ENCODE measurements around the gene VN1R5. TPM values are rescaled to one million over a fixed set of nuclear protein-coding genes. Genes with fewer than 3 reads are reported as not detected.
"Not testable (repeated sequence)": the region's sequence is repeated elsewhere in the genome, so short reads cannot be mapped to it uniquely, and the experiment has no call there.

The VN1R5 gene
- total RNA-seq, 1 experiment from 2014 or later = not detected

DNA sequence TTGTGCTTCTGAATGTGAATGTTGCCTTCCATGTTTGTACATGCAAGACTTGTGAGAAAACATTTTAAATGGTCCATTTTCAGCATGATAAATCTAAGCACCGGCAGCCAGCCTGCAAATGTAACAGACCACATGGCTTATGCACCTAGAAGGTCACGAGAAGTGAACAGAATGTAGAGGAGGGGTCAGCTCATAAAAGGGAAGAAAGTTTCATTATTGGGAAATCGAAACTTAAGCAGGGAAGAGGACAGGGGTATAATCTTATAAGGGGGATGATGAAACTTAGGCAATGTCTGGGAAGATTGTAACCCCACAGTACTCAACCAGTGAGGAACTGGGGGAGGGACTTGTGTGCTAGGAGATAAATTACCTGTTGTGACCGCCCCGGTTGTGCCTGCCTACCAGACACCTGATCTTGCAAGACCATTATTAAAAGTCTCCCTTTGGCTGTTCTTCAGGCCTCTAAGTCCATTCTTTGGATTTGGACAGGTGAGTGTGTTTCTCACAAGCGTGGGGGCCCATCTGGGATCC lies 37.7 kb upstream of the VN1R5 start:
- Histone ChIP-seq H3K18ac (ENCODE audit: insufficient read length, low read depth, low read length) (no peak overlapping the region), H4K20me1 (ENCODE audit: control insufficient read depth, insufficient read depth, insufficient read length) (no peaks in the 10 kb centered on the region), H3K27me3 (ENCODE audit: insufficient read depth, low read length) (no peaks in the 10 kb centered on the region), H2AFZ (ENCODE audit: low read length) (no peak overlapping the region), H4K5ac (ENCODE audit: insufficient read length, low read depth, low read length) (no peak overlapping the region), H3K4me2 (ENCODE audit: insufficient read depth, insufficient read length, low read length) (no peak overlapping the region), H3K27ac (ENCODE audit: insufficient read length, low read depth, low read length) (no peak overlapping the region), H2BK15ac (ENCODE audit: low read depth, low read length) (no peak overlapping the region), H3K9ac (ENCODE audit: extremely low read depth, insufficient read length, low read length) (no peak overlapping the region), H4K8ac (replicated peaks; ENCODE audit: insufficient read length, low read depth, low read length) (no peak overlapping the region), H3K9me3 (ENCODE audit: control insufficient read depth, low read depth, low read length) (no peaks in the 10 kb centered on the region), H3K4ac (ENCODE audit: low read depth, low read length) (no peak overlapping the region), H3K14ac (ENCODE audit: insufficient read depth, low read length) (no peak overlapping the region), H3K23ac (ENCODE audit: insufficient read length, low read depth, low read length) (no peak overlapping the region), H3K23me2 (ENCODE audit: insufficient read length, low read depth, low read length, poor library complexity, severe bottlenecking) (no peaks in the 10 kb centered on the region), H2BK120ac (ENCODE audit: low read depth, low read length, poor library complexity, severe bottlenecking) (no peak overlapping the region), H2AK5ac (ENCODE audit: insufficient read length, low read length) (no peak overlapping the region), H3K56ac (ENCODE audit: insufficient read length, low read depth, low read length) (no peak overlapping the region), H4K91ac (ENCODE audit: insufficient read length, low read depth, low read length) (no peak overlapping the region), H2BK12ac (ENCODE audit: insufficient read length, low read depth, low read length) (no peak overlapping the region), H2BK20ac (ENCODE audit: low read depth, low read length, poor library complexity, severe bottlenecking) (no peak overlapping the region), H3T11ph (ENCODE audit: low read length) (no peak overlapping the region), H2BK5ac (ENCODE audit: insufficient read length, low read length) (no peak overlapping the region), H3K79me2 (ENCODE audit: insufficient read depth, low read length) (no peaks in the 10 kb centered on the region), H3K79me1 (ENCODE audit: insufficient read depth, low read depth, low read length, poor library complexity, severe bottlenecking) (no peaks in the 10 kb centered on the region), H3K4me1 (ENCODE audit: insufficient read depth, low read length) (no peaks in the 10 kb centered on the region)
- no peak overlapping the region for H3K4me3 Mint-ChIP-seq
- H3K4me1 Mint-ChIP-seq = no peaks in the 10 kb centered on the region; a peak in 1 of 4 replicates
- TF ChIP-seq, protein P1, sequence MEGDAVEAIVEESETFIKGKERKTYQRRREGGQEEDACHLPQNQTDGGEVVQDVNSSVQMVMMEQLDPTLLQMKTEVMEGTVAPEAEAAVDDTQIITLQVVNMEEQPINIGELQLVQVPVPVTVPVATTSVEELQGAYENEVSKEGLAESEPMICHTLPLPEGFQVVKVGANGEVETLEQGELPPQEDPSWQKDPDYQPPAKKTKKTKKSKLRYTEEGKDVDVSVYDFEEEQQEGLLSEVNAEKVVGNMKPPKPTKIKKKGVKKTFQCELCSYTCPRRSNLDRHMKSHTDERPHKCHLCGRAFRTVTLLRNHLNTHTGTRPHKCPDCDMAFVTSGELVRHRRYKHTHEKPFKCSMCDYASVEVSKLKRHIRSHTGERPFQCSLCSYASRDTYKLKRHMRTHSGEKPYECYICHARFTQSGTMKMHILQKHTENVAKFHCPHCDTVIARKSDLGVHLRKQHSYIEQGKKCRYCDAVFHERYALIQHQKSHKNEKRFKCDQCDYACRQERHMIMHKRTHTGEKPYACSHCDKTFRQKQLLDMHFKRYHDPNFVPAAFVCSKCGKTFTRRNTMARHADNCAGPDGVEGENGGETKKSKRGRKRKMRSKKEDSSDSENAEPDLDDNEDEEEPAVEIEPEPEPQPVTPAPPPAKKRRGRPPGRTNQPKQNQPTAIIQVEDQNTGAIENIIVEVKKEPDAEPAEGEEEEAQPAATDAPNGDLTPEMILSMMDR (conservative IDR thresholded peaks at IDR 0.05) = no peak
- no peak for DNase-seq
- H3K9me3 Mint-ChIP-seq = peaks cover 21 to 22% of the 10 kb centered on the region in 2 experiments
- no CpG with 5 or more reads among the region's 6 CpGs for WGBS (ENCODE audit: extremely low coverage, insufficient read length, low lambda C conversion rate)
- H3K36me3 Mint-ChIP-seq (ENCODE audit: insufficient read depth in 1 of 3, low read depth in 3 of 3) = peaks cover 0 to 10% (median 4%) of the 10 kb centered on the region in 3 experiments; a peak in 2 of 7 replicates
- no peak overlapping the region; a peak in 1 of 7 replicates for H3K27ac Mint-ChIP-seq
- peaks cover 4% of the 10 kb centered on the region; the same call in 1 of the 2 replicates for H3K27me3 Mint-ChIP-seq (ENCODE audit: low read depth)

DNA sequence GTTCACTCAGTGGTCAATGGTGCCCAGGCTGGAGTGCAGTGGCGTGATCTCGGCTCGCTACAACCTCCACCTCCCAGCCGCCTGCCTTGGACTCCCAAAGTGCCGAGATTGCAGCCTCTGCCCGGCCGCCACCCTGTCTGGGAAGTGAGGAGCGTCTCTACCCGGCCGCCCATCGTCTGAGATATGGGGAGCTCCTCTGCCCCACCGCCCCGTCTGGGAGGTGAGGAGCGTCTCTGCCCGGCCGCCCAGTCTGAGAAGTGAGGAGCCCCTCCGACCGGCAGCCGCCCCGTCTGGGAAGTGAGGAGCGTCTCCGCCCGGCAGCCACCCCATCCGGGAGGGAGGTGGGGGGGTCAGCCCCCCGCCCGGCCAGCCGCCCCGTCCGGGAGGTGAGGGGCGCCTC lies 35.6 kb upstream of the VN1R5 start:
- not testable (repeated sequence) for H4K20me1 ChIP-seq (ENCODE audit: control insufficient read depth, insufficient read depth, insufficient read length); H3K23me2 ChIP-seq (ENCODE audit: insufficient read length, low read depth, low read length, poor library complexity, severe bottlenecking); H2BK15ac ChIP-seq (ENCODE audit: low read depth, low read length); H4K8ac ChIP-seq (replicated peaks; ENCODE audit: insufficient read length, low read depth, low read length); H3K4ac ChIP-seq (ENCODE audit: low read depth, low read length); H2BK12ac ChIP-seq (ENCODE audit: insufficient read length, low read depth, low read length); H3K27ac Mint-ChIP-seq; H3K23ac ChIP-seq (ENCODE audit: insufficient read length, low read depth, low read length); H3K79me1 ChIP-seq (ENCODE audit: insufficient read depth, low read depth, low read length, poor library complexity, severe bottlenecking); H2AK5ac ChIP-seq (ENCODE audit: insufficient read length, low read length); H3T11ph ChIP-seq (ENCODE audit: low read length); H4K91ac ChIP-seq (ENCODE audit: insufficient read length, low read depth, low read length); H2BK5ac ChIP-seq (ENCODE audit: insufficient read length, low read length); H3K27ac ChIP-seq (ENCODE audit: insufficient read length, low read depth, low read length); H3K4me1 Mint-ChIP-seq; H2BK120ac ChIP-seq (ENCODE audit: low read depth, low read length, poor library complexity, severe bottlenecking); H2AFZ ChIP-seq (ENCODE audit: low read length); H3K27me3 Mint-ChIP-seq (ENCODE audit: low read depth); H3K79me2 ChIP-seq (ENCODE audit: insufficient read depth, low read length); H3K9me3 ChIP-seq (ENCODE audit: control insufficient read depth, low read depth, low read length); H2BK20ac ChIP-seq (ENCODE audit: low read depth, low read length, poor library complexity, severe bottlenecking); H3K4me1 ChIP-seq (ENCODE audit: insufficient read depth, low read length); H3K56ac ChIP-seq (ENCODE audit: insufficient read length, low read depth, low read length); H3K14ac ChIP-seq (ENCODE audit: insufficient read depth, low read length); H3K27me3 ChIP-seq (ENCODE audit: insufficient read depth, low read length); DNase-seq; H3K4me2 ChIP-seq (ENCODE audit: insufficient read depth, insufficient read length, low read length); H3K4me3 Mint-ChIP-seq; H4K5ac ChIP-seq (ENCODE audit: insufficient read length, low read depth, low read length); H3K9ac ChIP-seq (ENCODE audit: extremely low read depth, insufficient read length, low read length); H3K18ac ChIP-seq (ENCODE audit: insufficient read length, low read depth, low read length)
- peaks cover 0 to 11% (median 11%) of the 10 kb centered on the region in 3 experiments; a peak in 6 of 7 replicates for H3K36me3 Mint-ChIP-seq (ENCODE audit: insufficient read depth in 1 of 3, low read depth in 3 of 3)
- no CpG with 5 or more reads among the region's 30 CpGs for WGBS (ENCODE audit: extremely low coverage, insufficient read length, low lambda C conversion rate)
- peaks cover 30% of the 10 kb centered on the region in 2 experiments for H3K9me3 Mint-ChIP-seq
